Measurements from ENCODE around the gene FAM135A. TPM values are rescaled to one million over a fixed set of nuclear protein-coding genes. Genes with fewer than 3 reads are reported as not detected.
A peak's percentile ranks its signal among the peaks of the same experiment; 100 is the strongest.
"Not testable (repeated sequence)": the region's sequence is repeated elsewhere in the genome, so short reads cannot be mapped to it uniquely, and the experiment has no call there.

FAM135A gene
- total RNA-seq, 2 donors from 2014 or later, result 28.0 to 40.3 TPM

- H3K9me3 ChIP-seq, result no peaks in the 10 kb centered on the region
- no peaks in the 10 kb centered on the region for H3K36me3 ChIP-seq
- H3K4me1 ChIP-seq (ENCODE audit: control insufficient read depth in 1 of 2, low read depth in 2 of 2), result no peaks in the 10 kb centered on the region
- no peak for TF ChIP-seq CTCF (IDR thresholded peaks at IDR 0.05)
- no peak overlapping the region for H3K27ac ChIP-seq
- no peak overlapping the region for H3K4me3 ChIP-seq
- H3K27me3 ChIP-seq (replicated peaks; ENCODE audit: insufficient read depth), result no peaks in the 10 kb centered on the region
- DNase-seq (ENCODE audit: low spot score) (no peak), ATAC-seq (ENCODE audit: insufficient number of reproducible peaks, low FRiP score, low read depth) (no peak)
Observed at GRCh38 chr6:70557998-70558397, 144.7 kb downstream of the FAM135A start.

GRCh38 chr6:70562401-70562800 is 149.1 kb downstream of the FAM135A start:
- not testable (repeated sequence) for H3K36me3 ChIP-seq; DNase-seq (ENCODE audit: low spot score); H3K27me3 ChIP-seq (replicated peaks; ENCODE audit: insufficient read depth); H3K4me3 ChIP-seq; H3K4me1 ChIP-seq (ENCODE audit: control insufficient read depth in 1 of 2, low read depth in 2 of 2); H3K27ac ChIP-seq; ATAC-seq (ENCODE audit: insufficient number of reproducible peaks, low FRiP score, low read depth); H3K9me3 ChIP-seq

- ATAC-seq (ENCODE audit: insufficient number of reproducible peaks, low FRiP score, low read depth), result no peak
- Histone ChIP-seq H3K4me1 (ENCODE audit: control insufficient read depth in 1 of 2, low read depth in 2 of 2) (peaks cover 5 to 6% of the 10 kb centered on the region in 2 donors), H3K36me3 (no peaks in the 10 kb centered on the region), H3K9me3 (no peaks in the 10 kb centered on the region), H3K4me3 (no peak overlapping the region), H3K27me3 (replicated peaks; ENCODE audit: insufficient read depth) (no peaks in the 10 kb centered on the region), H3K27ac (no peak overlapping the region)
- no peak for DNase-seq (ENCODE audit: low spot score)
- no peak for TF ChIP-seq CTCF (IDR thresholded peaks at IDR 0.05)
Observed at GRCh38 chr6:70563530-70563929, 150.2 kb downstream of the FAM135A start.

- peak; percentile 34 for TF ChIP-seq CTCF (IDR thresholded peaks at IDR 0.05)
- H3K27ac ChIP-seq, result peak within 1 kb of the TSS; percentile 69 to 72
- H3K27me3 ChIP-seq (replicated peaks; ENCODE audit: insufficient read depth), result no peaks in the 10 kb centered on the region
- peaks cover 5 to 6% of the 10 kb centered on the region in 2 donors for H3K4me1 ChIP-seq (ENCODE audit: control insufficient read depth in 1 of 2, low read depth in 2 of 2)
- H3K9me3 ChIP-seq, result no peaks in the 10 kb centered on the region
- H3K4me3 ChIP-seq, result peak within 1 kb of the TSS; percentile 88
- ATAC-seq (ENCODE audit: insufficient number of reproducible peaks, low FRiP score, low read depth) (peak; percentile 81), DNase-seq (ENCODE audit: low spot score) (peak; percentile 80)
- no peaks in the 10 kb centered on the region for H3K36me3 ChIP-seq
Observed at GRCh38 chr6:70566751-70567382, 153.6 kb downstream of the FAM135A start, which contains the start of gene SDHAF4. SDHAF4 (plus strand) TSS chr6:70566930; CDS start chr6:70566941, 11 bp downstream.

- Histone ChIP-seq H3K4me3 (no peak overlapping the region), H3K4me1 (ENCODE audit: control insufficient read depth in 1 of 2, low read depth in 2 of 2) (no peaks in the 10 kb centered on the region), H3K36me3 (no peaks in the 10 kb centered on the region), H3K27ac (no peak overlapping the region), H3K9me3 (no peaks in the 10 kb centered on the region), H3K27me3 (replicated peaks; ENCODE audit: insufficient read depth) (no peaks in the 10 kb centered on the region)
- TF ChIP-seq CTCF (IDR thresholded peaks at IDR 0.05), result no peak
- no peak for DNase-seq (ENCODE audit: low spot score)
- ATAC-seq (ENCODE audit: insufficient number of reproducible peaks, low FRiP score, low read depth), result no peak
Observed at GRCh38 chr6:70574643-70575042, 161.3 kb downstream of the FAM135A start.
